ENCODE data around the gene AP4B1. TPM values are rescaled to one million over a fixed set of nuclear protein-coding genes. Genes with fewer than 3 reads are reported as not detected.

The AP4B1 gene
- total RNA-seq, 1 experiment from 2014 or later = 11.1 TPM

- Histone ChIP-seq H3K9me3 (ENCODE audit: control insufficient read depth in 1 of 2, insufficient read depth in 1 of 2, low read depth in 1 of 2, low read length in 2 of 2) (no peaks in the 10 kb centered on the region), H3K27ac (ENCODE audit: low read depth, low read length) (no peak overlapping the region), H4K20me1 (ENCODE audit: insufficient read depth) (no peaks in the 10 kb centered on the region), H3K79me2 (ENCODE audit: insufficient read depth, low read length) (no peaks in the 10 kb centered on the region), H3K4me2 (ENCODE audit: low read length) (no peak overlapping the region), H3K9ac (ENCODE audit: low read length) (no peak overlapping the region), H3K27me3 (ENCODE audit: insufficient read depth, low read length) (no peaks in the 10 kb centered on the region), H3K9me2 (ENCODE audit: insufficient read depth) (no peaks in the 10 kb centered on the region), H3K4me1 (ENCODE audit: control insufficient read depth in 1 of 2, insufficient read depth in 2 of 2, low read length in 2 of 2) (peaks cover 0 to 6% of the 10 kb centered on the region in 2 experiments; a peak in 1 of 4 replicates), H3K36me3 (ENCODE audit: control insufficient read depth in 1 of 2, insufficient read depth in 2 of 2, low read length in 2 of 2) (no peaks in the 10 kb centered on the region), H3K4me3 (replicated peaks in 1 of 2; ENCODE audit: low read depth in 1 of 2, low read length in 2 of 2) (no peak overlapping the region), H2AFZ (ENCODE audit: low read depth, low read length, poor library complexity, severe bottlenecking) (no peak overlapping the region)
- intact Hi-C loops (cut with micrococcal nuclease) = no loop called here
- CTCF ChIA-PET = no interaction called here
- DNase-seq (ENCODE audit: low read depth, low spot score) (no peak), ATAC-seq (no peak)
- POLR2A ChIA-PET = no interaction called here
- RAD21 ChIA-PET (ENCODE audit: low non-redundant PET in 1 of 2, low total read pairs in 2 of 2, uncharacterized antibody in 2 of 2, unreplicated experiment in 2 of 2) = no interaction called here
- TF ChIP-seq ZBTB33 (IDR thresholded peaks at IDR 0.05; ENCODE audit: extremely low read depth, insufficient replicate concordance, low read length) = no peak
- TF ChIP-seq JUND (IDR thresholded peaks at IDR 0.05) = no peak
- no peak for TF ChIP-seq ZNF274 (IDR thresholded peaks at IDR 0.05; ENCODE audit: low read depth, low read length)
- BruUV-seq (replicated peaks) = no TSS peak
Measured at GRCh38 chr1:113858418-113858817, 46.2 kb downstream of the AP4B1 start.

GRCh38 chr1:113857776-113858175 is 46.8 kb downstream of the AP4B1 start:
- TF ChIP-seq ZNF274 (IDR thresholded peaks at IDR 0.05; ENCODE audit: low read depth, low read length) (no peak), SP1 (IDR thresholded peaks at IDR 0.05; ENCODE audit: low read depth) (no peak), EZH2phosphoT487 (IDR thresholded peaks at IDR 0.05; ENCODE audit: borderline replicate concordance) (no peak)
- no peak for DNase-seq (ENCODE audit: low read depth, low spot score)
- Histone ChIP-seq H3K9ac (ENCODE audit: low read length) (no peak overlapping the region), H3K9me2 (ENCODE audit: insufficient read depth) (no peaks in the 10 kb centered on the region), H3K4me1 (ENCODE audit: control insufficient read depth in 1 of 2, insufficient read depth in 2 of 2, low read length in 2 of 2) (peaks cover 0 to 6% of the 10 kb centered on the region in 2 experiments; a peak in 1 of 4 replicates), H4K20me1 (ENCODE audit: insufficient read depth) (no peaks in the 10 kb centered on the region), H2AFZ (ENCODE audit: low read depth, low read length, poor library complexity, severe bottlenecking) (no peak overlapping the region), H3K9me3 (ENCODE audit: control insufficient read depth in 1 of 2, insufficient read depth in 1 of 2, low read depth in 1 of 2, low read length in 2 of 2) (no peaks in the 10 kb centered on the region), H3K27me3 (ENCODE audit: insufficient read depth, low read length) (no peaks in the 10 kb centered on the region), H3K4me2 (ENCODE audit: low read length) (no peak overlapping the region), H3K36me3 (ENCODE audit: control insufficient read depth in 1 of 2, insufficient read depth in 2 of 2, low read length in 2 of 2) (no peaks in the 10 kb centered on the region), H3K27ac (ENCODE audit: low read depth, low read length) (no peak overlapping the region), H3K79me2 (ENCODE audit: insufficient read depth, low read length) (no peaks in the 10 kb centered on the region), H3K4me3 (replicated peaks in 1 of 2; ENCODE audit: low read depth in 1 of 2, low read length in 2 of 2) (no peak overlapping the region)
- ChIA-PET RAD21 (ENCODE audit: low non-redundant PET in 1 of 2, low total read pairs in 2 of 2, uncharacterized antibody in 2 of 2, unreplicated experiment in 2 of 2) (no interaction called here), POLR2A (no interaction called here), CTCF (no interaction called here)
- no TSS peak for BruUV-seq (replicated peaks)
- no peak for ATAC-seq
- intact Hi-C loops (cut with micrococcal nuclease) = no loop called here
